ENCODE measurements around the gene CLNK.

Gene CLNK

GRCh38 chr4:10647846-10648245, 36.7 kb downstream of the CLNK start:
- TF ChIP-seq YY1 (IDR thresholded peaks at IDR 0.05; ENCODE audit: insufficient read depth, insufficient read length) (no peak), SUZ12 (IDR thresholded peaks at IDR 0.05; ENCODE audit: extremely low read depth, insufficient read depth, insufficient read length) (no peak), ZNF274 (IDR thresholded peaks at IDR 0.05; ENCODE audit: low read depth, low read length) (no peak)
- H3K4me1 ChIP-seq (ENCODE audit: insufficient read depth, insufficient read length): no peaks in the 10 kb centered on the region
- no peak overlapping the region for H3K4me3 ChIP-seq (ENCODE audit: insufficient read length, low read depth)
- no peaks in the 10 kb centered on the region for H3K9me3 ChIP-seq (ENCODE audit: insufficient read depth, low read length)
- H3K36me3 ChIP-seq (ENCODE audit: insufficient read depth, insufficient read length, low read length): no peaks in the 10 kb centered on the region
- H3K27me3 ChIP-seq (ENCODE audit: insufficient read depth, insufficient read length): no peaks in the 10 kb centered on the region
- no peak for DNase-seq (ENCODE audit: low read depth, low spot score)
- H3K9ac ChIP-seq (ENCODE audit: insufficient read length, low read depth): no peak overlapping the region

- Histone ChIP-seq H3K9ac (ENCODE audit: insufficient read length, low read depth) (no peak overlapping the region), H3K36me3 (ENCODE audit: insufficient read depth, insufficient read length, low read length) (no peaks in the 10 kb centered on the region), H3K4me1 (ENCODE audit: insufficient read depth, insufficient read length) (no peaks in the 10 kb centered on the region), H3K4me3 (ENCODE audit: insufficient read length, low read depth) (no peak overlapping the region), H3K9me3 (ENCODE audit: insufficient read depth, low read length) (peaks cover 13% of the 10 kb centered on the region; the same call in 1 of the 2 replicates), H3K27me3 (ENCODE audit: insufficient read depth, insufficient read length) (no peaks in the 10 kb centered on the region)
- no peak for DNase-seq (ENCODE audit: low read depth, low spot score)
- TF ChIP-seq ZNF274 (IDR thresholded peaks at IDR 0.05; ENCODE audit: low read depth, low read length) (no peak), SUZ12 (IDR thresholded peaks at IDR 0.05; ENCODE audit: extremely low read depth, insufficient read depth, insufficient read length) (no peak), YY1 (IDR thresholded peaks at IDR 0.05; ENCODE audit: insufficient read depth, insufficient read length) (no peak)
These were observed 40.8 kb downstream of the CLNK start for GRCh38 chr4:10643600-10644425.

- no peak for DNase-seq (ENCODE audit: low read depth, low spot score)
These were observed 43.9 kb downstream of the CLNK start for GRCh38 chr4:10640561-10641201.

GRCh38 chr4:10639664-10640063, 44.9 kb downstream of the CLNK start:
- Histone ChIP-seq H3K9ac (ENCODE audit: insufficient read length, low read depth) (no peak overlapping the region), H3K4me3 (ENCODE audit: insufficient read length, low read depth) (no peak overlapping the region), H3K9me3 (ENCODE audit: insufficient read depth, low read length) (peaks cover 13% of the 10 kb centered on the region; the same call in 1 of the 2 replicates), H3K27me3 (ENCODE audit: insufficient read depth, insufficient read length) (no peaks in the 10 kb centered on the region), H3K4me1 (ENCODE audit: insufficient read depth, insufficient read length) (peaks cover 2% of the 10 kb centered on the region), H3K36me3 (ENCODE audit: insufficient read depth, insufficient read length, low read length) (no peaks in the 10 kb centered on the region)
- TF ChIP-seq ZNF274 (IDR thresholded peaks at IDR 0.05; ENCODE audit: low read depth, low read length): no peak
- no peak for TF ChIP-seq SUZ12 (IDR thresholded peaks at IDR 0.05; ENCODE audit: extremely low read depth, insufficient read depth, insufficient read length)
- no peak for TF ChIP-seq YY1 (IDR thresholded peaks at IDR 0.05; ENCODE audit: insufficient read depth, insufficient read length)
- DNase-seq (ENCODE audit: low read depth, low spot score): no peak

More at GRCh38 chr4:10640561-10641201, 43.9 kb downstream of the CLNK start:
- Histone ChIP-seq H3K36me3 (ENCODE audit: insufficient read depth, insufficient read length, low read length) (no peaks in the 10 kb centered on the region), H3K4me1 (ENCODE audit: insufficient read depth, insufficient read length) (peaks cover 2% of the 10 kb centered on the region), H3K27me3 (ENCODE audit: insufficient read depth, insufficient read length) (no peaks in the 10 kb centered on the region), H3K9ac (ENCODE audit: insufficient read length, low read depth) (no peak overlapping the region), H3K9me3 (ENCODE audit: insufficient read depth, low read length) (peaks cover 13% of the 10 kb centered on the region; the same call in 1 of the 2 replicates), H3K4me3 (ENCODE audit: insufficient read length, low read depth) (no peak overlapping the region)
- TF ChIP-seq SUZ12 (IDR thresholded peaks at IDR 0.05; ENCODE audit: extremely low read depth, insufficient read depth, insufficient read length): no peak
- TF ChIP-seq YY1 (IDR thresholded peaks at IDR 0.05; ENCODE audit: insufficient read depth, insufficient read length): no peak
- no peak for TF ChIP-seq ZNF274 (IDR thresholded peaks at IDR 0.05; ENCODE audit: low read depth, low read length)

- peak; percentile 48 for DNase-seq (ENCODE audit: low read depth, low spot score)
- no peaks in the 10 kb centered on the region for H3K36me3 ChIP-seq (ENCODE audit: insufficient read depth, insufficient read length, low read length)
- H3K9me3 ChIP-seq (ENCODE audit: insufficient read depth, low read length): peaks cover 13% of the 10 kb centered on the region; the same call in 1 of the 2 replicates
- H3K27me3 ChIP-seq (ENCODE audit: insufficient read depth, insufficient read length): no peaks in the 10 kb centered on the region
- no peak overlapping the region for H3K4me3 ChIP-seq (ENCODE audit: insufficient read length, low read depth)
- no peak overlapping the region for H3K9ac ChIP-seq (ENCODE audit: insufficient read length, low read depth)
- peaks cover 2% of the 10 kb centered on the region for H3K4me1 ChIP-seq (ENCODE audit: insufficient read depth, insufficient read length)
- TF ChIP-seq YY1 (IDR thresholded peaks at IDR 0.05; ENCODE audit: insufficient read depth, insufficient read length): no peak
- TF ChIP-seq SUZ12 (IDR thresholded peaks at IDR 0.05; ENCODE audit: extremely low read depth, insufficient read depth, insufficient read length): no peak
- no peak for TF ChIP-seq ZNF274 (IDR thresholded peaks at IDR 0.05; ENCODE audit: low read depth, low read length)
These were observed 45.5 kb downstream of the CLNK start for GRCh38 chr4:10639100-10639499.

GRCh38 chr4:10635091-10635490, 49.5 kb downstream of the CLNK start:
- H3K27me3 ChIP-seq (ENCODE audit: insufficient read depth, insufficient read length): no peaks in the 10 kb centered on the region
- no peak overlapping the region for H3K4me3 ChIP-seq (ENCODE audit: insufficient read length, low read depth)
- TF ChIP-seq YY1 (IDR thresholded peaks at IDR 0.05; ENCODE audit: insufficient read depth, insufficient read length): no peak
- no peak for TF ChIP-seq ZNF274 (IDR thresholded peaks at IDR 0.05; ENCODE audit: low read depth, low read length)
- no peak for TF ChIP-seq SUZ12 (IDR thresholded peaks at IDR 0.05; ENCODE audit: extremely low read depth, insufficient read depth, insufficient read length)
- peaks cover 2% of the 10 kb centered on the region for H3K4me1 ChIP-seq (ENCODE audit: insufficient read depth, insufficient read length)
- H3K9me3 ChIP-seq (ENCODE audit: insufficient read depth, low read length): no peaks in the 10 kb centered on the region
- H3K9ac ChIP-seq (ENCODE audit: insufficient read length, low read depth): no peak overlapping the region
- H3K36me3 ChIP-seq (ENCODE audit: insufficient read depth, insufficient read length, low read length): no peaks in the 10 kb centered on the region
- DNase-seq (ENCODE audit: low read depth, low spot score): no peak

- Histone ChIP-seq H3K4me1 (ENCODE audit: insufficient read depth, insufficient read length) (no peaks in the 10 kb centered on the region), H3K36me3 (ENCODE audit: insufficient read depth, insufficient read length, low read length) (no peaks in the 10 kb centered on the region), H3K27me3 (ENCODE audit: insufficient read depth, insufficient read length) (no peaks in the 10 kb centered on the region), H3K4me3 (ENCODE audit: insufficient read length, low read depth) (no peak overlapping the region), H3K9me3 (ENCODE audit: insufficient read depth, low read length) (no peaks in the 10 kb centered on the region), H3K9ac (ENCODE audit: insufficient read length, low read depth) (no peak overlapping the region)
- DNase-seq (ENCODE audit: low read depth, low spot score): no peak
- TF ChIP-seq SUZ12 (IDR thresholded peaks at IDR 0.05; ENCODE audit: extremely low read depth, insufficient read depth, insufficient read length): no peak
- no peak for TF ChIP-seq YY1 (IDR thresholded peaks at IDR 0.05; ENCODE audit: insufficient read depth, insufficient read length)
- TF ChIP-seq ZNF274 (IDR thresholded peaks at IDR 0.05; ENCODE audit: low read depth, low read length): no peak
These were observed 55.2 kb downstream of the CLNK start for GRCh38 chr4:10629394-10629793.
